ENCODE data around the gene RUNDC1.

Gene RUNDC1

DNA sequence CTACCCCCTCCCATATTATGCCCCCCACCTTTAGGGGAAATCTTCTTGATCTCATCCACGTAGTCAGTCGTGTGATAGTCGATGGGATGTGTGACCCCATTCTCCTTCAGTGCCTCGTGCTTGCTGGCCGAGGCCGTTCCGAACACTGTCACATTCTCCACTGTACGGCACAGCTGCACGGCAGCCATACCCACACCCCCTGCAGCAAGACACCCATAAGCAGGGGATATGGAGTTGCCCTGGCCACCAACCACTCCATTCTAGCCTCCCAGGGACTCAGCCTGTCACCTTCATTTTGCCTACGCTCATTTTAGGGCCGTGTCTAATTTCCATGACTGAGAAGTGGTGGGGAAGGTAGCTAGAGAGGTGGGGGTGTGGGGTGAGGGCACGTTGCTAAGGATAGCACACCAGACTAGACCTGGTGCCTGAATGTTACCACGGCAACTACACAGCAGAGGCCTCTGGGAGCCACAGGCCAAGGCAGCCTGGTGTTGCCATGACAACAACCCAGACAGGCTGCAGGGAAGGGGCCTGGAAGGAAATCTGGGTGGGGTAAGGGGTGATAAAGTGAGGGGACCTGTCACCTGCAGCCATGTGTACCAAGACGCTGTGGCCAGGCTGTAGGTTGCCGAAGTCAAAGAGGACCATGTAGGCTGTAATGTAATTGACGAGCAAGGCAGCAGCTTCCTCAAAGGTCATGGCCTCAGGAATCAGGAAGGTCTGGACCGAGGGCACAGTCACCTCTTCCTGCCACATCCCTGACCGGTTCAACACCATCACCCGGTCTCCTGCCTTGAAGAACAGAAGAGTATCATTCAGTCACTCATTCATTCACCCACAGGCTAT is 37.9 kb downstream of the RUNDC1 start:
- Histone ChIP-seq H3K4me1 (peaks cover 52% of the 10 kb centered on the region), H3K9ac (no peak overlapping the region)

DNA sequence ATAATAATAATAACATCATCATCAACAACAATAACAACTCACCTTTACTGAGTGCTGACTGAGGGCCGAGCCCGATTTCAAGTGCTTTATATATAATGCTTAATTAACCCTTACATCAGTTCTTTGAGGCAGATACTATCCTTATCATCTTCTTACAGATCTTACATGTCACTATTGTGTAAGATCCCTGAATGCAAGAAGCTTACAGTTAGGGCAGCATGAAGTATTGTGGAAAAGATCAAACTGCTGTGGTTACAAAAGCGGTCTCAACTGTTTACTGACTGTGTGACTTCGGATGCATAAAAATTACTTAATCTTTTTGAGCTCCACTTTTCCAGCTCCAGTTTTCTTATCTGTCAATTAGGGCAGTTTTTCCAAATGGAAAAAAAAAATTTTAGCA is 38.6 kb downstream of the RUNDC1 start:
- no peak; the same call in 1 of the 2 replicates for TF ChIP-seq Cebpa-rat (IDR thresholded peaks at IDR 0.05)
- Histone ChIP-seq H3K4me1 (peaks cover 56% of the 10 kb centered on the region), H3K9ac (no peak overlapping the region), H3K36me3 (peaks cover 38% of the 10 kb centered on the region), H3K4me3 (no peak overlapping the region), H3K4me2 (peak overlapping the region; percentile 49), H3K27ac (no peak overlapping the region), H4K20me1 (peaks cover 44% of the 10 kb centered on the region), H3K9me3 (no peaks in the 10 kb centered on the region), H3K27me3 (no peaks in the 10 kb centered on the region)

More for the DNA sequence above, 37.9 kb downstream of the RUNDC1 start:
- H4K20me1 ChIP-seq: peaks cover 44% of the 10 kb centered on the region
- H3K4me3 ChIP-seq: no peak overlapping the region
- TF ChIP-seq Cebpa-rat (IDR thresholded peaks at IDR 0.05): no peak
- H3K9me3 ChIP-seq: no peaks in the 10 kb centered on the region
- no peak overlapping the region for H3K27ac ChIP-seq
- peaks cover 45% of the 10 kb centered on the region for H3K36me3 ChIP-seq
- H3K27me3 ChIP-seq: no peaks in the 10 kb centered on the region
- peak overlapping the region; percentile 49 for H3K4me2 ChIP-seq

DNA sequence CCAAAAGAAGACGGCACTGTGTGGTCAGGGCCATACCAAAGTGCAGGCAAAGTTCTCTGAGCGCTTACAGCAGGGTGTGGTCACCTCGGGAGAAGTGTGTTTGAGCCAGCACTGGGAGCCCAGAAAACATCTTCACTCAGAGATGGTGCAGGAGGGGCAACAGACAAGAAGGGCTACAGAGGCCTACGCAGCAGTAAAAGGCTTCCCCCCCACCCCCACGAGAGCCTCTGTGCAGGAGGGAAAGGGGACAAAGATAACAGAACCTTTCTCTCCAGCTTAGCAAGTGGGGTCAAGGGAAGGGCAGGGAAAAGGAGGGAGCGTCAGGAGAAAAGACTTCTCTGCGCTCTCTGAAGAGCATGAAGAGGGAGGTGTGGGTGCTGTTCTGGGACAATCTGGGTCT is 39.1 kb downstream of the RUNDC1 start:
- no peak overlapping the region for H3K4me3 ChIP-seq

GRCh38 chr17:43020030-43020621 is 39.8 kb downstream of the RUNDC1 start:
- Histone ChIP-seq H3K36me3 (peaks cover 26% of the 10 kb centered on the region), H3K27me3 (no peaks in the 10 kb centered on the region), H3K4me1 (peaks cover 56% of the 10 kb centered on the region), H3K27ac (no peak overlapping the region), H3K9me3 (no peaks in the 10 kb centered on the region), H3K4me2 (peak overlapping the region; percentile 99), H3K4me3 (no peak overlapping the region; the same call in 1 of the 2 replicates), H3K9ac (0 out of 2 replicates have a peak overlapping the region, but pooled peaks have one; percentile 10), H4K20me1 (peaks cover 39% of the 10 kb centered on the region)
- no peak for TF ChIP-seq Cebpa-rat (IDR thresholded peaks at IDR 0.05)

More for the DNA sequence above, 39.1 kb downstream of the RUNDC1 start:
- peaks cover 59% of the 10 kb centered on the region for H3K4me1 ChIP-seq
- no peaks in the 10 kb centered on the region for H3K27me3 ChIP-seq
- peak overlapping the region; percentile 99 for H3K4me2 ChIP-seq
- H4K20me1 ChIP-seq: peaks cover 44% of the 10 kb centered on the region
- peaks cover 33% of the 10 kb centered on the region for H3K36me3 ChIP-seq
- no peak overlapping the region for H3K27ac ChIP-seq
- no peak overlapping the region; the same call in 1 of the 2 replicates for H3K9ac ChIP-seq
- no peak for TF ChIP-seq Cebpa-rat (IDR thresholded peaks at IDR 0.05)
- H3K9me3 ChIP-seq: no peaks in the 10 kb centered on the region

DNA sequence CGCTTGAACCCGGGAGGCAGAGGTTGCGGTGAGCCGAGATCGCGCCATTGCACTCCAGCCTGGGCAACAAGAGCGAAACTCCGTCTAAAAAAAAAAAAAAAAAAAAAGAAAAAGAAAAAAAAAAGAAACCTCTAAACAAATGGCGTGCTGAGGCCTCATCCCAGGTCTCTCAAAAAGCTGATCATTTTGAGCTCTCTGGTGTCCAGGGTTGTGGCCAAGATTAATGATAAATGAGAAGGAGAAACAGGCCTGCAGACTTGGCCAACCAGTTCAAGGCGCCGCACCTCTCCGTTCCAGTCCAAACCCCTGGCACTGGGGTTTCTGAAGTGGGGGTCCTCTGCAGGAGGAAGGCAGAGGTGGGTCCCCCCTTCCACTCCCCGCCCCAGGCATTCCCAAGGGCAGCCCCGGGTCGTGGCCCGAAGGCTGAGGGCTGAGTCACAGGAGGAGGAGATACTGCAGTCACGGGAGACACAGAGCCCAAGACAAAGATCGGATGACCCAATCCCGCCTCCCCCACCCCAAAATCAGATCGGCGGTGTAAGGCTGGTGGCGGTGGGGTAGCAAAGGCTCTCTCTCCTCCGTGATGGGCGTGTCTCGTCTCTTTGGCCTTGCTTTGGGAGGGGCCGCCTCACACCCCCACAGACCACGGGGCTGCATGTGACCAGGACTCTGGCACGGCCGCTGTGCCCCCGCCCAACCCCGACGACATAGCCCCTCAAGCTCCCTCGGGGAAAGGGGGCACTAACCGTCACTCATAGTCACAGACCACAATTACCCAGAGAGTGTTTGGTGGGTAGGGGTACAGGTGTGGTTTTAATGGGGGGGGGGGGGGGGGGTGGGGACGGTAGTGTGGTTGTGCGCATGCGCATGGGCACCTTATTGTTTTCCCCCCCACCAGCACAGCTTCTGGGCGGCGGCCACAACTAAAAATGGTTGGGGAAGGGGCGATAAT is 40.7 kb downstream of the RUNDC1 start:
- Histone ChIP-seq H3K4me1 (peaks cover 63% of the 10 kb centered on the region), H3K9ac (peak overlapping the region; percentile 79), H3K9me3 (no peaks in the 10 kb centered on the region), H3K27ac (0 out of 2 replicates have a peak overlapping the region, but pooled peaks have one; percentile 55), H3K36me3 (peaks cover 17% of the 10 kb centered on the region), H4K20me1 (peaks cover 36% of the 10 kb centered on the region), H3K4me3 (peak overlapping the region; percentile 95), H3K27me3 (no peaks in the 10 kb centered on the region), H3K4me2 (peak overlapping the region; percentile 99)
- TF ChIP-seq Cebpa-rat (IDR thresholded peaks at IDR 0.05): no peak

GRCh38 chr17:43021741-43022512 is 41.6 kb downstream of the RUNDC1 start, which contains the start of gene VAT1:
Gene VAT1, minus strand, starts transcription at chr17:43022385. Its CDS starts 63 bp downstream, at chr17:43022322.
- Histone ChIP-seq H3K4me2 (peak within 1 kb of the TSS; percentile 99), H3K27me3 (no peaks in the 10 kb centered on the region), H3K27ac (peak within 1 kb of the TSS; percentile 55; the same call in 1 of the 2 replicates), H3K4me1 (peaks cover 72% of the 10 kb centered on the region), H3K4me3 (peak within 1 kb of the TSS; percentile 95), H3K36me3 (peaks cover 13% of the 10 kb centered on the region; the same call in 1 of the 2 replicates), H3K9ac (peak within 1 kb of the TSS; percentile 79), H4K20me1 (peaks cover 36% of the 10 kb centered on the region), H3K9me3 (no peaks in the 10 kb centered on the region)
- TF ChIP-seq Cebpa-rat (IDR thresholded peaks at IDR 0.05): no peak

DNA sequence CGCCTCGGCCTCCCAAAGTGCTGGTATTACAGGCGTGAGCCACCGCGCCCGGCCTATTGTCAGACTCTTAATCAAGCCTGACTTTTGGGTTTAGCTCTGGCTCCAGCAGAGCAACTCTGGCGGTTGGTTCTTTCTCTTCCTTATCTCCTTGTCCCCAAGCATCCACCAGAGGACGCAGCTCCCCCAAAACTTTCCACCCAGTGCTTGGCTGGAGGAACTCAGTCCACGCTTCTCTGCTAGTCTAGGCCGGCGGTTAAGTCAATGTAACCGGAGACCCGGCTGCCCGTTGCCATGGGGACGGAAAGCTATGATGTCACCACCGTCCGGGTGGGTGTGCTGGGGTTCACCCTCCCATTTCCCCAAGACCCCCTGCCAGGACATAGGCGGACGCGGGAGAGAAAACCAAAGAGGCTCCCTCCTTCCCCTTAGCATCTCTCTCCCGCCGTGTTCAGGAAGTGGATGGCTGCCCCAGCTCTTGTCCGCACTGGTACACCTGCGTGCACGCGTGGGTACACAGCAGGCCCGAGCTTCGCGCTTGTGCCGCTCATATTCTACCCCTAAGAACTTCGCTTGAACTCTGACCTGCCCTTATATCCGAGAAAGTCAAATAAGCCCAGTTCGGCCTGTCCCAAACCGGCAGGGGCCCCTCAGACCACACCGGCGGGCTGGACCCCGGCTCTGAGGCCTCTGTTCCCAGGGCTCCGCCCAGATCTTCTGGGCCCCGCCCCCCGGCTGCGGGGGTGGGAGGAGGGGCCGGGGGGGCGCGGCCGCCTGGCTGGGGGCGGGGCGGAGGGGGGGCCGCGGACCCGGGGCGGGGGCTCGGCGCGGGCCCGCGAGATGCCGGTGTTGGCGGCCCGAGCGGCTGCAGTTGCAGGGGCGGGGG is 44.3 kb downstream of the RUNDC1 start, which contains the start of gene RND2:
Gene RND2, plus strand, starts transcription at position 825 of the 883 bp plus-strand sequence. CDS start 117 bp downstream, outside the sequence.
- H3K27ac ChIP-seq: no peak within 1 kb of the TSS

DNA sequence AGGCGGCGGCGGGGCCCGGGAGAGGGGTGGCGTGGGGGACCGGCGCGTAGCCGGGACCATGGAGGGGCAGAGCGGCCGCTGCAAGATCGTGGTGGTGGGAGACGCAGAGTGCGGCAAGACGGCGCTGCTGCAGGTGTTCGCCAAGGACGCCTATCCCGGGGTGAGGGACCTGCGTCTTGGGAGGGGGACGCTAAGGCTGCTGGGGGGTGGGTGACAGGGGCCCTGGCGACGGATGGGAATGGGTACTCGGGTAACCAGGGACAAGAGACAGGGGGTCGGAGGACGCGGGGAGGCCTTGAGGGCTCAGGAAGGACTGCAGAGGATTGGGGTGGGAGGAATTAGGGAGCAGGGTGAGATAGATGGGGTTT is 44.9 kb downstream of the RUNDC1 start:
- H3K4me3 ChIP-seq: peak overlapping the region; percentile 70

More for the DNA sequence above, 44.3 kb downstream of the RUNDC1 start, which contains the start of gene RND2:
- Histone ChIP-seq H3K36me3 (no peaks in the 10 kb centered on the region), H3K4me1 (peaks cover 55% of the 10 kb centered on the region), H4K20me1 (peaks cover 15% of the 10 kb centered on the region), H3K9ac (peak within 1 kb of the TSS; percentile 67; the same call in 1 of the 2 replicates), H3K9me3 (no peaks in the 10 kb centered on the region), H3K4me2 (peak within 1 kb of the TSS; percentile 100), H3K4me3 (peak within 1 kb of the TSS; percentile 70), H3K27me3 (no peaks in the 10 kb centered on the region)
- no peak for TF ChIP-seq Cebpa-rat (IDR thresholded peaks at IDR 0.05)

More for the DNA sequence above, 44.9 kb downstream of the RUNDC1 start:
- Histone ChIP-seq H3K36me3 (no peaks in the 10 kb centered on the region), H3K27me3 (no peaks in the 10 kb centered on the region), H3K4me2 (peak overlapping the region; percentile 100), H3K9me3 (no peaks in the 10 kb centered on the region), H3K27ac (no peak overlapping the region), H3K4me1 (peaks cover 49% of the 10 kb centered on the region), H3K9ac (no peak overlapping the region), H4K20me1 (peaks cover 8% of the 10 kb centered on the region)
- no peak for TF ChIP-seq Cebpa-rat (IDR thresholded peaks at IDR 0.05)
